Raji (cell line): ENCODE results near the gene CAMTA1.

ENCODE experiments used
- POLR2A ChIP-seq: IDR thresholded peaks from 2 replicates; pipeline ENCODE4 v1.6.1; 2011; ENCODE audit warnings: low read depth, low read length, control low read depth; ENCODE audit not compliant: insufficient read depth

CAMTA1 gene

DNA sequence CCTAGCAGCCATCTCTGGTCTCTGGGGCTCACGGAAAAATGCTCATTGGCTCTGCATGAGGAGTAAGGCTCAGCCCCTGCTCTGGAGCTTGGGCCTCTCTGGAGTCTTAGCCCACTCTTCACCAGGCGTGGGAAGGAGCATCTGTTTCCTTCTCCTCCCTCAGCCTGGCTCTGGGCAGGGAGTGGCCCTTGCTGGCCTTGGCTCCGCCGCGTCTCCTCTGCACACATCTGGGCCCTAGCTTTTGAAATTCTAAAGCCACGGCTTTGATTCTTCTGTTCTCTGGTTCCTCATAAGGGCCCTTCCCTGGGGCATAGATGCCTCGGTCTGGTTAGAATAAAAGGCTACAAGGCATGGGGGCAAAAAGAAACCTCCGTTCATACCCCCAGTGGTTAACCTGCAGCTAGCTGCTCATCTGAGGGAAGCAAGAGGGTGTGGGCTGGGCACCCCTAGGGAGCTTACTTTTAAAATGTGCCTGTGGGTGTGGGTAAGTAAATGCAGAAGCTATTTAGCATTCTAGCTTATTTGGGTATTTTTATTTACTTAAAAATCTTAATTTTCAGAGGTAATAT is 145.6 kb downstream of the CAMTA1 start:
- TF ChIP-seq POLR2A = no peak

DNA sequence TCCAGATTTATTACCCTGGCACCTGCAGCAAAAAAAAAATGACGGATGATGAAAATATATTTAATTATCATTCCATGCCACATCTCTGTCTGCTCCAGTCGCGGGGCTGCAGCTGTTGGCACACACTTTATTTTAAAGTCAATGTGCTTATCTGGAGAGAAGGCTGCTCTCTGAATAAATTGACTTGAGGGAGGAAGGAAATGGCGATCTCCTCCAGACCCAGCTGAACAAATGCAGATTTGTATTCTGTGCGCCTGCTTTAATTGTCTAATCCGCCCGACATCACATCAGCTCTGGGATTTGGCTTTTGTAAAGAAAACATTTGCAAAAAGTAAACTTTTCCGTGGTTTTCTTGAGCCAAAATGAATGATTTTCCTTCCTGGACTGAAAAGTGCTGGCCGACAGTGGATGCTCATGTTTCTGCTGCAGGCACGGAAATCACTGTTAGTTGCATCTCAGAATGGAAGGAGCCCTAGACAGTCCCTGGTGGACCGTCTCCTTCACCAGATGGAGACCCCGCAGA is 150.2 kb downstream of the CAMTA1 start:
- TF ChIP-seq POLR2A = no peak

DNA sequence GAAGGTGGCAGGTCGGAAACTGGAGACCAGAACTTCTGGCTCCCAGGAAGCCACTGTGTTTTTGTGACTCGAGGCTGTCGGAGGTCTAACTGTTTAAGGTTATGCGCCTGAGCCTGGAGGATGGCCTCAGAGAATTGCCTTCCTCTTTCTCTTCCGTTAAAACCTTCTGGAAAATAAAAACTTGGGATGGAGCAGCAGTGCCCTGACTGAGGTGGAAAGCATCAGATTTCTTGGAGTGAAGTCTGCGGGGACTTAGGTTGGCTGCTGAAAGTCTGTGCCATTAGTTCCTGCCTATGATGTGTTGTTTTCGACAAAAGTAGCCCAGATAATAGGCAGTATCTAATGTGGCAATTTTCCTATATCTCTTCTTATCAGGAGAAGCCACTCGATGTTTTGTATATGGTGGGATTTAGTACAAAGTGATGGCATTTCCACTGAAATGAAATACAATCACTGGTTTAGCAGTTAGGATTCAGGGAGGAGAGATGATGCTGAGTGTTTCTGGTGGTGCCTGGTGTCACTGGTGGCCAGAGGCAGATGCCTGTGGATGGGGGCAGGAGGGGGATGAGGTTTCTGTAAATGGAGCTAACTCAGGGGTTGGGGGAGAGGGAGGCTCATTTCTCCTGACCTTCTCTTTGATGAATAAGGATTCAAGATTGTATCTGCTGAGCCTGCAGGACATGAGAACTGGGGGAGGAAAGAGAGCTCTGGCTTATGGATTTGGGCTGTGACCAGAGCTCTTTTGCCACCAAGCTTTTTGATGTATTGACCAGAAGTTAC is 150.8 kb downstream of the CAMTA1 start:
- TF ChIP-seq POLR2A = no peak

DNA sequence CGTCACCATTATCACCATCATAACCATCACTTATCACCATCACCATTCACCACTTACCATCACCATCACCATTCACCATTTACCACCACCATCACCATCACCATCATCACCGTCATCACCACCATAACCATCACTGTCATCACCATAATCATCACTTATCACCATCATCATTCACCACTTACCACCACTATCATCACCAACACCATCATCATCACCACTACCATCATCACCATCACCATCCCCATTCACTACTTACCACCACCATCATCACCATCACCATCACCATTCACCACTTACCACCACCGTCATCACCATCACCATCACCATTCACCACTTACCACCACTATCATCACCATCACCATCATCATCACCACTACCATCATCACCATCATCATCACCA is 151.8 kb downstream of the CAMTA1 start:
- no peak for TF ChIP-seq POLR2A

DNA sequence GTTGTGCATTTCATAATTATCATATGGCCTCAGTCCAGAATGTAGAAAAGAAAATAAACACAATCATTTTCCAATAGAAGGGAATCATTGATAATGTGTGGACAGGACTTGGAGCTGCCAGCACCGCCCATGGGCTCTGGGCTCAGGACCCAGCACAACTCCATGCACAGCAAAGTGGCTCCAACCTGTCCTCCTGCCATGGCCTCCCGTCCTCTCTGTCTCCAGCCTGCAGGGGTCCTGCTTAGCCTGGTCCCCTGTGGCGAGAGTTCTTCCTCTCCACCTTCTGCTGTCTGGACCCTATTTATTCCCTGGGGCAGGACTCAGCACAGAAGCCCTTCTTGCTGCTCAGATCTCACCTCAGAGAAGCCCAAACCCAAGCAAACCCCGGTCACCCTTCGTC is 154.1 kb downstream of the CAMTA1 start:
- no peak for TF ChIP-seq POLR2A

DNA sequence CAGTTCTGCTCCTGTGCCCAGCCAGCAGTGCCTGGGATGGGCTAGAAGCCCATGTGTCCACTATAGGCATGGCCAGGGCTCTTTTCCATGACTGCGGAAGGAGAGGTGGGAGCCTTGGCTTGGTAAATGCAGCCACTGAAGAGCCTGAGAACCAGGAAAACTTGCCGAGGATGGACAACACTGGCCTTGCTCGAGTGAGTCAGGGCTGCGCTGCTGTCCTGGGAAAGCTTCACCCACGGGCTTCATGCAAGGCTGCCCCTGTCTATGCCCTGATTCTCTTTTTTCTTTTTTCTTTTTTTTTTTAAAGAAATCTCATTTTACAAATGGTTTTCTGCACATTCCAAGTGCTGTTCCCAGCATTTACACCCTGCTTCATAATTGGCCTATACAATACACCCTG is 156.5 kb downstream of the CAMTA1 start:
- no peak for TF ChIP-seq POLR2A

DNA sequence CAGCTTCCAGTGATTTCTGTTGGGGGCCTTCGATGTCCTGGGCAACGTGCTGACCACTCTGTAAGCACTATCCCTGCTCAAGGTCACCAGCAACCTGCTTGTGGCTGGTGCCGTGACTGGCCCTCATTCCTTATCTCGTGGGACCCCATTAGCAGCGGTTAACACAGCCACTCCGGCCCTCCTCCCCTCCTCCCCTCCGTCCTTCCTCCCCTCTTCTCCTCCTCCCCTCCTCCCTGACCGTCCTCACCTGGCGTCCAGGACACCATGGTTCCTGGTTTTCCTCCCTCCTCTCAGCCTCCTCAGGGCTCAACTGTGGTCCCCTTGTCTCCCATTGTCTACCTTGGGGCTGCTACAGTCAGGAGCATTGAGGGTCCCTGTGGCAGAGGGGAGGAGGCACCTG is 157.7 kb downstream of the CAMTA1 start:
- no peak for TF ChIP-seq POLR2A

DNA sequence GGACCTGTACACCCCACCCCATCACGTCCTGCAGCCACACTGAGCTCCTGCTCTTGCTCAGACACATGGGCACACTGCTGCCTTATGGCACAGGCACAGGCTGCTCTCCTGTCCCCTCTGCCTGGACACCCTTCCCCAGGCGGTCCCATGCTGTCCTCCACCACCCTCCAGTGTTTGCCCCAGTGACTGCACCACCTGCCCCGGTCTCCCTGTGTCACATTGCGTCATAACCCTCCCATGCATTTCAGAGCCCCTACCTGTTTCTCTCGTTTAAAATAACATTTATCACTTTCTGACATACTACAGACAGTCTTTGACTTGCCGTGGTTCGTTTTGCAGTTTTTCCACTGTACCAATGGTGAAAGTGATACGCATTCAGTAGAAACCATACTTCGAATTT is 159.2 kb downstream of the CAMTA1 start:
- no peak for TF ChIP-seq POLR2A

DNA sequence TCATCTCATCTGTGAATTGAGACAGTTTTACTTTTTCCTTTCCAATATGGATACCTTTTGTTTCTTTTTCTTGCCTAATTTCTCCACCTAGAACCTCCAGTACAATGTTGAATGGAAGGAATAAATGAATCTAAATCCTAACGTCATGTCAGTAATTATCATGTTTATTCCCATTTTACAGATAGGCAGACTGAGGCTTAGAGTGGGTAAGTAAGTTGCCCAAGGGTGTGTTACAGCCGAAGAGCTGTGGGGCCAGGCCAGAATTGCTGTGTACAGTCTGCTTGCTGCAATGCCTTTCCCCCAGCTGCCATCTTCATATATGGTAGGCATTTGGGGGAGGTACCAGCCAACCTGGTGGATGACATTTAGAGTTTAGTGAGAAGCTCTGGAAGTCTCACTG is 162.7 kb downstream of the CAMTA1 start:
- no peak for TF ChIP-seq POLR2A

DNA sequence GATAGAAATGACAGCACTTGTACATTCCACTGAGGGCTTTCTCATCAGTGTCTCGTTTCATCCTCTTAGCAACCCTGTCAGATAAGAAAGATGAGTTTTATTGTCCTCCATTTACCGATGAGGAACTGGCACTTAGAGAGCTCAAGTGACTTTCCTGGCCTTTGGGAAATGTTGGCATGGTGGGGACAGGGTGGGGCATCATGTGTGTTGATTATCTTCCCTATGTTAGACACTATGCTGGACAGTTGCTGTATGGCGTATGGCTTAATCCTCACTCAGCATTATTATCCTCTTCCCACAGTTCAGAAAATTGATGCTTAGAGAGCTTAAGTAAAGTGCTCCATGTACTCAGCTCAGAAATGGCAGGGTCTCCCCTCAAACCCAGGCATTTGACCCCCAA is 163.2 kb downstream of the CAMTA1 start:
- no peak for TF ChIP-seq POLR2A

DNA sequence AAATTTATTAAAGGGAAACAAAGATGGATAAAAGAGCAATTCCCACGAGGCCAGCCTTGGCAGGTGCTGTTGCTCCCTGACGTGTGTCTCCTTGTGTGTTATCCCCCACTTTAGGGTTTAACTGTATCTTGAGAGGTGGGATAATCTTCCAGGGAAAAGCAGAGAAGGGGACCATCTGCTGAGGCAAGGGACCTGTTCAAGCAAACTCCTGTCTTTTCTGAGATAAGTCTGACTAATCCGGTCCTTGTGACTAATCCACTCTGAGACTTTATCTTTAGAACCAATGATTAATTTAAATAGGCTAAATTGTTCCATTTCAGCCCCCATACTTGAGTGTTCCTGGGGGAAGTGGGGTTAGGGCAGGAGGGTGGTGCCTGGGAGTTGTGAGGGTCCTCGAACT is 163.6 kb downstream of the CAMTA1 start:
- no peak for TF ChIP-seq POLR2A

DNA sequence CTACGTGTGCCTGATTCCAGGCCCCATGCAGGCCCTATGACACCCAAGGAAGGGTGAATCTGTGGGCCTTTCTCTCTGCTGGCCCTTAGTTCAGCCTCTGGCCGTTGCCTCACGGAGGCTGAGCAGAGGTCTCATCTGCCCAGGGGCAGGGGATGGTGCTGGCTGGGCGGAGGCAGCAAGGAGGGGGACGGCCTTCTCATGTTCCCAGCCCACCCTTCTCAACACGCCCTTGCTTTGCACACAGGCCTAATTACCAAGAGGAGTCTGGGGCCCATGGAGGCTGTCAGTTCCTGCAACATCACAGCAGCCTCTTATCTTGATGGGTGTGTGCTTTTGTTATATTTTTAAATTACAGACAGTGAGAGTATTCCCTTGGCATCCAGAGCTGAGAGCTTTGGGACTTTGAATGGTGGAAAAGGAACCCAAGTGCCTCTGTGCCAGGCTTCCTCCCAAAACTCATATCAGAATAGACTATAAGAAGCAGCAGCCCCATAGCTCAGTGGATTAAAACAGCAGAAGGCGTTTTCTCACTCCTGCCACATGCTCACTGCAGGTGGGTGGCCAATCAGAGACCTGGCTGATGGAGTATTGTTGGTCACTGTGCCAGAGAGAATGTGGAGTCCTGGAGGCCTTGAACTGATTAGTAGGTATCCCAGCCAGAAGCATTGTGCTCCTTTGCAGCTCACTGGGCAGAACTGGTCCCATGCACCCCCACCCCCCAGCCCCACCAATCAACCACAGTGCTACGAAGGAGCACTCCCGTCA is 164.9 kb downstream of the CAMTA1 start:
- no peak for TF ChIP-seq POLR2A

DNA sequence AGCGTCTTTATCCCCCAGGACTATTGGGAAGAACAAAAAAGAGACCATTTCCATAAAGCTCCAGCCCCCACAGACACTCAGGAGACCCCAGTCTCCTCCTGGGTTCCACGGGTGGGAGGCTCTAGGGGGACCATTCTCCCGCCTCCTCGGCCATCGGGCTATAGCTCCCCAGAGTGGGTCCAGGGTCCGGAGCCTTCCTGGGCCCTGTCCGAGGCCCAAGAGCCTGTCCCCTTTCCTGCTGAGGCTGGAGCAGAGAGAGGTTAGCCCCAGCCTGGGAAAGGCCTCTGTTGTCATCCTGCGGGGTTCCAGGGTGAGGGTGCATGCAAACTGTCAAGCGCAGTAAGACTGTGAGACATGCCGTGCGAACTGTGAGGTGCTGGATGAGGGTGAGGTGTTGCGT is 166.3 kb downstream of the CAMTA1 start:
- TF ChIP-seq POLR2A = no peak

DNA sequence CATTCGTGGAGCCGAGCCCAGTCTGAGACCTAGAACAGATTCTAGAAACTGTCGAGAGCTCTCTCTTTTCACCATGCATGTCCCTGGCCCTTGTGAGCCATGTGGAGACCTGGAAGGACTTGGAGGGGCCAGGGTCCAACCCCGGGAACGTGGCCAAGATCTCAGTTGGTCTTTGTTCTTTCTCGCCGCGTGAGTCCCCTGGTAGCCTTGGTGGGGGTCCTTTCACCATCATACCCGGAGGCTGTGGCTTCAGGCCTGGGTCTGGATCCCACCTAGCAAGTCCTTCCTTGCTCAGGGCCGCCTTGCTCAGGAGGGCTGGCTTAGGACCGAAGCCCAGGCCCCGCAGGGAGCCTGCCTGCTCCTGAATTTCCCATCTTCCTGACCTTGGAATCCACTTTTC is 168.0 kb downstream of the CAMTA1 start:
- TF ChIP-seq POLR2A = no peak

DNA sequence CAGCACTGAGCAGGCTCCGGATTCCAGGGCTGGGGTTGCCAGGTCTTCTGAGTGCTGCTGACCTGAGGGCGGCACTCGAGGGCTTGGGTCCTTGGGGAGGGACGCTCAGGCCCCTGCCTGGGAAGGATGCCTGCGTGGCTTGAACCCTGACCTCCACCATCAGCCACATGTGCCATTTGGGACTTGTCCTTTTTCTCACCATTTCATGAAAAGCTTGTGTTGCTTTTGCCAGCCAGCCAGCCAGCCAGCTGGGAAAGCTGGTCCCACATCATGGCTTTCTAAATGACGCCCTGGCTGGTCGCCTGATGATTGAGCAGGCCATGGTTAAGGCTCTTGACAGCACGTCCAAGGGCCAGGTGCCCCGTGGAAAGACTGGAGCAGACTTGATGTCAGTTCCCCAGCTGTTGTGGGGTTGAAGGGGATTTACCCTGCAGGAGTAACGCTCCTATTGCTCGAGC is 168.7 kb downstream of the CAMTA1 start:
- no peak for TF ChIP-seq POLR2A

DNA sequence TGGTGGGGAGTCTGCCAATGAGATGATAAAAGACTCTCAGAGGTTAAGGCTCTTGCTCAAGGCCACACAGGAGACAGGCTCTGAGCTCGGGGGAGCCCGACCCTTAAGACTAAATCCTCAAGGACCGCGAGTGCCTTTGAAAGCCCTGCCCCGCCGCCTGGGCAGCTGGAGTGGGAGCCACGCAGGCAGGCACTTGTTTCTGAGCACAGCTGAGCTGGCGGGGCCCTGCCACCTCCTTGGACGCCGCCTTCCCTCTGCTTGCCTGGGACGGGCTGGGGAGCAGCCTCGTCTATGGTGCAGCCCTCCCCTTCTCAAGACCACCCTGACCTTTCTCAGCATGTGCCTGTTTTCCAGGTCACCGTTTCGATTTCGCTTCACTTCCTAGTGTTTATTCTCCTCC is 169.3 kb downstream of the CAMTA1 start:
- TF ChIP-seq POLR2A = no peak
